GF-D8 (cell line): ENCODE results near the gene CCR5AS.
"Not testable (repeated sequence)": the region's sequence is repeated elsewhere in the genome, so short reads cannot be mapped to it uniquely, and the experiment has no call there.

ENCODE experiments used
- DNase-seq: peaks from one replicate; lab custom pipeline; 2025; lab: John Stamatoyannopoulos, UW

The CCR5AS gene

GRCh38 chr3:46402902-46403301, 4.0 kb downstream of the CCR5AS start:
- not testable (repeated sequence) for DNase-seq

- no peak for DNase-seq
Observed at GRCh38 chr3:46401579-46401978, 5.3 kb downstream of the CCR5AS start.

GRCh38 chr3:46400846-46401245, 6.0 kb downstream of the CCR5AS start:
- no peak for DNase-seq

GRCh38 chr3:46400000-46400734, 6.7 kb downstream of the CCR5AS start:
- no peak for DNase-seq

- peak; percentile 23 for DNase-seq
Observed at GRCh38 chr3:46399557-46399956, 7.3 kb downstream of the CCR5AS start.

GRCh38 chr3:46399098-46399497, 7.8 kb downstream of the CCR5AS start:
- no peak for DNase-seq

- DNase-seq = no peak
Observed at GRCh38 chr3:46398186-46398955, 8.5 kb downstream of the CCR5AS start.

- DNase-seq = no peak
Observed at GRCh38 chr3:46397111-46397510, 9.8 kb downstream of the CCR5AS start.

- peak; percentile 72 for DNase-seq
Observed at GRCh38 chr3:46395766-46396530, 10.9 kb downstream of the CCR5AS start.

GRCh38 chr3:46395210-46395661, 11.6 kb downstream of the CCR5AS start:
- DNase-seq = peak; percentile 76

GRCh38 chr3:46393554-46394434, 13.1 kb downstream of the CCR5AS start:
- peak; percentile 94 for DNase-seq

GRCh38 chr3:46393011-46393410, 13.9 kb downstream of the CCR5AS start:
- no peak for DNase-seq

- not testable (repeated sequence) for DNase-seq
Observed at GRCh38 chr3:46391526-46391925, 15.3 kb downstream of the CCR5AS start.

- no peak for DNase-seq
Observed at GRCh38 chr3:46389306-46389705, 17.6 kb downstream of the CCR5AS start.

GRCh38 chr3:46388847-46389246, 18.0 kb downstream of the CCR5AS start:
- DNase-seq = not testable (repeated sequence)

- peak; percentile 49 for DNase-seq
Observed at GRCh38 chr3:46386205-46386604, 20.7 kb downstream of the CCR5AS start.

- peak; percentile 59 for DNase-seq
Observed at GRCh38 chr3:46383951-46384330, 22.9 kb downstream of the CCR5AS start.

GRCh38 chr3:46383211-46383950, 23.5 kb downstream of the CCR5AS start:
- DNase-seq = no peak

GRCh38 chr3:46381625-46382024, 25.2 kb downstream of the CCR5AS start:
- no peak for DNase-seq

GRCh38 chr3:46380471-46381221, 26.2 kb downstream of the CCR5AS start:
- DNase-seq = no peak
